HG03565 (cell line): ENCODE measurements around the gene SPX.

Experiments
- ATAC-seq: cut with Tn5 transposase; IDR thresholded peaks from one replicate; pipeline ENCODE4 v1.9.1; 2021; ENCODE audit warnings: mild to moderate bottlenecking, moderate library complexity; ENCODE audit not compliant: unreplicated experiment

The SPX gene

GRCh38 chr12:21538061-21538653, 12.1 kb downstream of the SPX start:
- ATAC-seq, result no peak

- ATAC-seq, result peak; percentile 68
Measured at GRCh38 chr12:21539797-21540196, 13.7 kb downstream of the SPX start.

GRCh38 chr12:21541773-21542172, 15.7 kb downstream of the SPX start:
- no peak for ATAC-seq

- ATAC-seq, result no peak
Measured at GRCh38 chr12:21542403-21542802, 16.3 kb downstream of the SPX start.

- ATAC-seq, result no peak
Measured at GRCh38 chr12:21543151-21543550, 17.1 kb downstream of the SPX start.

GRCh38 chr12:21545557-21545956, 19.5 kb downstream of the SPX start:
- ATAC-seq, result no peak

- no peak for ATAC-seq
Measured at GRCh38 chr12:21546716-21547115, 20.6 kb downstream of the SPX start.

GRCh38 chr12:21547437-21547836, 21.3 kb downstream of the SPX start:
- no peak for ATAC-seq

- ATAC-seq, result no peak
Measured at GRCh38 chr12:21551841-21552465, 25.9 kb downstream of the SPX start.

- no peak for ATAC-seq
Measured at GRCh38 chr12:21552635-21553328, 26.7 kb downstream of the SPX start.

- ATAC-seq, result no peak
Measured at GRCh38 chr12:21553329-21553675, 27.2 kb downstream of the SPX start.

- ATAC-seq, result no peak
Measured at GRCh38 chr12:21558100-21558679, 32.1 kb downstream of the SPX start.

GRCh38 chr12:21559855-21560569, 33.9 kb downstream of the SPX start:
- ATAC-seq, result no peak

- no peak for ATAC-seq
Measured at GRCh38 chr12:21561158-21561557, 35.1 kb downstream of the SPX start.

- ATAC-seq, result no peak
Measured at GRCh38 chr12:21562859-21563258, 36.8 kb downstream of the SPX start.

- ATAC-seq, result no peak
Measured at GRCh38 chr12:21566223-21566906, 40.3 kb downstream of the SPX start.

- ATAC-seq, result no peak
Measured at GRCh38 chr12:21566907-21567394, 40.9 kb downstream of the SPX start.

- no peak for ATAC-seq
Measured at GRCh38 chr12:21568115-21568514, 42.0 kb downstream of the SPX start.

- no peak for ATAC-seq
Measured at GRCh38 chr12:21571046-21571445, 45.0 kb downstream of the SPX start.

- ATAC-seq, result no peak
Measured at GRCh38 chr12:21573733-21574358, 47.8 kb downstream of the SPX start.
